ENCODE data around the gene USE1. TPM values are rescaled to one million over a fixed set of nuclear protein-coding genes. Genes with fewer than 3 reads are reported as not detected.
A peak's percentile ranks its signal among the peaks of the same experiment; 100 is the strongest.

USE1 gene
- total RNA-seq, 2 donors from 2014 or later = 27.2 to 32.8 TPM

- peak; percentile 82 to 87 for DNase-seq
- H3K4me1 Mint-ChIP-seq (ENCODE audit: low read depth) = peaks cover 14% of the 10 kb centered on the region
- no peak overlapping the region for H3K27ac Mint-ChIP-seq
- H3K36me3 Mint-ChIP-seq (ENCODE audit: insufficient read depth in 2 of 2) = no peaks in the 10 kb centered on the region
- no peaks in the 10 kb centered on the region for H3K9me3 Mint-ChIP-seq
- H3K27me3 Mint-ChIP-seq (ENCODE audit: low read depth) = no peaks in the 10 kb centered on the region
- H3K4me3 Mint-ChIP-seq = peak overlapping the region; percentile 84 to 87
- peak; percentile 90 to 95 for ATAC-seq (replicated peaks in 1 of 2)
These were observed 20.3 kb downstream of the USE1 start for GRCh38 chr19:17235300-17235970.

DNA sequence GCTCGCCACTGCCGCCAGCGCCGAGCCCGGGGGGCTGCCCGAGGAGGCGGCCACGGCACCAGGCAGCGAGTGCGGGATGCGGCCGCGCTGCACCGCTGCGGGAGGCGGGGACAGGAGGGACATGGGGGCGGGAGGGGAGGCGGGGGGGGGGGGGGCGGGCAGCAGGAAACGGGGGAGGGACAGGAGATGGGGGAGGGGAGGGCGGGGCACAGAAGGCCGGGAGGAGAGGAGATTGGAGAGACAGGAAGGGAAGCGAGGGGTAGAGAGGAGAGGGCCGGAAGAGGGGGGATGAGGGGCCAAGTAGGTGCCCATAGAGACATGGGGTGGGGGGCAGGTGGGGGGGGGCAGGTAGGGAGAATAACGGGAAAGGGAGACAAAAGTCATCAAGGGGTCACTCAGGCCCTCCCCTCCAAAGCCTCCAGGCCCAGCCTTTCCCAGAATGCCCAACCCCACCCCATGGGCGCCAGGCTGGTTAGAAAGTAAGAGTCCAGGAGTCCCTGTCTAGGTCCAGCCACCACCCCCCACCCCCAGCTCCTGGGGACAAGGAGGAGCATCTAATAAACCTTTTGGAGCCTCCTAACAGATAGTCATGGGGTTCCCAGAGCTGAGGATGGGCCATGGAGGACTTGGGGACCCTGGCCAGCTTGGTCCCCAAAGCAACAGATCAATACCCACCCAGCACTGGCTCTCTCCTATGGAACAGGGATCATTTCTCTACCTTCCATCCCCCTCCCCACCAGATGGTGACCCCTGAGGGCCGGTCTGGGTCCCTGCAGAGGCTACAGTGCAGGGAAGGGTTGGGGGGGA is 21.0 kb downstream of the USE1 start:
- DNase-seq (no peak), ATAC-seq (replicated peaks in 1 of 2) (peak in 1 of 2 donors; percentile 47)
- H3K36me3 Mint-ChIP-seq (ENCODE audit: insufficient read depth in 2 of 2) = no peaks in the 10 kb centered on the region
- H3K27me3 Mint-ChIP-seq (ENCODE audit: low read depth) = no peaks in the 10 kb centered on the region
- no peaks in the 10 kb centered on the region for H3K9me3 Mint-ChIP-seq
- H3K4me3 Mint-ChIP-seq = peak overlapping the region; percentile 84 to 87
- H3K27ac Mint-ChIP-seq = no peak overlapping the region
- peaks cover 14% of the 10 kb centered on the region for H3K4me1 Mint-ChIP-seq (ENCODE audit: low read depth)

- Mint-ChIP-seq H3K4me3 (peak overlapping the region in 1 of 2 donors; percentile 62), H3K36me3 (ENCODE audit: insufficient read depth in 2 of 2) (no peaks in the 10 kb centered on the region), H3K27ac (no peak overlapping the region), H3K4me1 (ENCODE audit: low read depth) (peaks cover 14% of the 10 kb centered on the region), H3K27me3 (ENCODE audit: low read depth) (no peaks in the 10 kb centered on the region), H3K9me3 (no peaks in the 10 kb centered on the region)
- ATAC-seq (replicated peaks in 1 of 2) (no peak), DNase-seq (no peak)
These were observed 21.8 kb downstream of the USE1 start for GRCh38 chr19:17236811-17237543.

GRCh38 chr19:17237747-17238706 is 22.9 kb downstream of the USE1 start:
- Mint-ChIP-seq H3K4me3 (no peak overlapping the region), H3K9me3 (no peaks in the 10 kb centered on the region), H3K27ac (no peak overlapping the region), H3K27me3 (ENCODE audit: low read depth) (no peaks in the 10 kb centered on the region), H3K4me1 (ENCODE audit: low read depth) (peaks cover 14% of the 10 kb centered on the region), H3K36me3 (ENCODE audit: insufficient read depth in 2 of 2) (no peaks in the 10 kb centered on the region)
- no peak for DNase-seq
- no peak for ATAC-seq (replicated peaks in 1 of 2)

GRCh38 chr19:17240062-17240752 is 25.1 kb downstream of the USE1 start:
- H3K36me3 Mint-ChIP-seq (ENCODE audit: insufficient read depth in 2 of 2) = no peaks in the 10 kb centered on the region
- DNase-seq (no peak), ATAC-seq (replicated peaks in 1 of 2) (no peak)
- H3K9me3 Mint-ChIP-seq = no peaks in the 10 kb centered on the region
- no peaks in the 10 kb centered on the region for H3K4me1 Mint-ChIP-seq (ENCODE audit: low read depth)
- H3K27me3 Mint-ChIP-seq (ENCODE audit: low read depth) = no peaks in the 10 kb centered on the region
- no peak overlapping the region for H3K27ac Mint-ChIP-seq
- no peak overlapping the region for H3K4me3 Mint-ChIP-seq

GRCh38 chr19:17240826-17241399 is 25.8 kb downstream of the USE1 start:
- Mint-ChIP-seq H3K9me3 (no peaks in the 10 kb centered on the region), H3K36me3 (ENCODE audit: insufficient read depth in 2 of 2) (no peaks in the 10 kb centered on the region), H3K4me1 (ENCODE audit: low read depth) (no peaks in the 10 kb centered on the region), H3K4me3 (no peak overlapping the region), H3K27me3 (ENCODE audit: low read depth) (no peaks in the 10 kb centered on the region), H3K27ac (no peak overlapping the region)
- ATAC-seq (replicated peaks in 1 of 2) = no peak
- DNase-seq = no peak

DNA sequence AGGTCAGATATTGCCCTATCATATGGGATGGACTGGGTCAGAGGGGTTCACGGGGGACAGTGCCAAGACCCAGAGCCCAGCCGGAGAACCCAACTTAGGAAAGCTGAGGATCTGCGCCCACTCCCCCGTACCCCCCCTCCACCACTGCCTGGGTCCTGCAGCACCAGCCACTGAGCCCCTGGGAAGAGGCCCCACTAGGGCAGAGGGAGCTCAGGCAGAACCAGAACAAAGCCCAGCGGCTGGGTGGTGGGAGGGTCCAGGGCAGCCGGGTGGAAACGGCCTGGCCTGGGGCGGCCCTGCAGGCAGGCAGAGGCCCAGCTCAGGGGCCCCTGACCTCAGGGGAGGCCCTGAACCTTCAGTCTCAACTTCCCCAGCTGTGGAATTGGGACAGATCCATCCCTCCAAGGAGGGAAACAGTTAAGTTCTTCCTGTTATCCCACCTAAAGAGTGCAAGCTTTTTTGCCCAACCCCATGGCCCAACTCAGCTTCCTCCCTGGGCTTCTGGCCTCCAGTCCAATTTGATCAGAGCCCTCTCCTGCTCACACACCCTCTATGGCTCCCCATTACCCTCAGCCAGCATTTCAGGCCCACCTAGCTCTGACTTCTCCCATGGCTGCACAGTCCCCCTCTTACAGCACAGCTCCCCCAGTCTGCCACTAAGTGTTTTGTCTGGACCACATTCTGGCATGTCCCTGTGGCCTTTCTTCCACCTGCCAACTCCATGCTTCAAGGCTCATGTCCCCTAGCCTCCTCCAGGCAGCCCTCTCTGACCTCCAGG is 27.5 kb downstream of the USE1 start:
- Mint-ChIP-seq H3K36me3 (ENCODE audit: insufficient read depth in 2 of 2) (no peaks in the 10 kb centered on the region), H3K9me3 (no peaks in the 10 kb centered on the region), H3K4me1 (ENCODE audit: low read depth) (peaks cover 10% of the 10 kb centered on the region), H3K4me3 (no peak overlapping the region), H3K27ac (no peak overlapping the region), H3K27me3 (ENCODE audit: low read depth) (peaks cover 9% of the 10 kb centered on the region)
- ATAC-seq (replicated peaks in 1 of 2) (no peak), DNase-seq (no peak)

- no peak overlapping the region for H3K27ac Mint-ChIP-seq
- H3K4me1 Mint-ChIP-seq (ENCODE audit: low read depth) = peaks cover 10% of the 10 kb centered on the region
- no peaks in the 10 kb centered on the region for H3K9me3 Mint-ChIP-seq
- H3K4me3 Mint-ChIP-seq = peak overlapping the region in 1 of 2 donors; percentile 20
- H3K27me3 Mint-ChIP-seq (ENCODE audit: low read depth) = peaks cover 9% of the 10 kb centered on the region
- DNase-seq (no peak), ATAC-seq (replicated peaks in 1 of 2) (no peak)
- no peaks in the 10 kb centered on the region for H3K36me3 Mint-ChIP-seq (ENCODE audit: insufficient read depth in 2 of 2)
These were observed 28.2 kb downstream of the USE1 start for GRCh38 chr19:17243211-17243829.

DNA sequence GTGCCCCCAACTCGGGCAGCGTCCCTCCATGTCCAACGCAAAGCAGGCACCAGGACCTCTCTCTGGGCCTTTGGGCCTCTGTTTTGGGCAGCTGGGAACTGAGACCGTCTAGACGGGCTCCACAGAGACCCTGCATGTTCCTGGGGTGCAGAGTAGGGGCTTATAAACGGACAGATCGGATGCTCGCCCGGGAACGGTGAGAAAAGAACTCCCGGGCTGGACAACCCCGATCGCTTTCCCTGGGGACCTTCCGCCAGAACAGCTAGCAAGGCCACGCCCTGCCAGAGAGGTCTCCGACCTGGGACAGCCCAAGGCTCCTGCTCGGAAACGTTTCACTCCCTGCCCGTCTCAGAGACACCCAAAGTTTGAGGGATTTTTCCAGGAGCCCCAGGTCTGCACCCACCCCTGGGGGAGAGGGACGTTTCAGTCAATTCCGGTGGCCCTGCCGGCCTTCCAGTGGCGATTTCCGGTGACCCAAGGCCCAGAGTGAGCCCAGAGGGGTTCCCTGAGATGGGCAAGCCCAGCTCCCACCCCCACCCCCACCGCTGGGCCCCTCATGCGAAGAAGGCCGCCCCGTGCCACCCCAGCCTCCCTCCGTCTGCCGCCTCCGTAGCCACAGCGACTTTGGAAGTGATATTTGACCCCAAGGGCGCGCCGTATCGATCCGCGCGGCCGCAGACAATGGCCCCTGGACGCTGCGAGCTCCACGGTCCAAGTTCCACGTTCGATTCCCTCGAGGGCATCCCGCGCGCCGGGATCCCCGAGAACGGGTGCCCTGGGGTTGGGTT is 28.9 kb downstream of the USE1 start:
- DNase-seq (no peak), ATAC-seq (replicated peaks in 1 of 2) (no peak)
- Mint-ChIP-seq H3K4me1 (ENCODE audit: low read depth) (peaks cover 10% of the 10 kb centered on the region), H3K9me3 (no peaks in the 10 kb centered on the region), H3K36me3 (ENCODE audit: insufficient read depth in 2 of 2) (no peaks in the 10 kb centered on the region), H3K4me3 (peak overlapping the region; percentile 55 to 73), H3K27me3 (ENCODE audit: low read depth) (peaks cover 9% of the 10 kb centered on the region), H3K27ac (no peak overlapping the region)

- ATAC-seq (replicated peaks in 1 of 2) (no peak), DNase-seq (peak in 1 of 2 donors; percentile 22)
- peak overlapping the region; percentile 55 to 73 for H3K4me3 Mint-ChIP-seq
- no peak overlapping the region for H3K27ac Mint-ChIP-seq
- no peaks in the 10 kb centered on the region for H3K36me3 Mint-ChIP-seq (ENCODE audit: insufficient read depth in 2 of 2)
- peaks cover 9% of the 10 kb centered on the region for H3K27me3 Mint-ChIP-seq (ENCODE audit: low read depth)
- no peaks in the 10 kb centered on the region for H3K9me3 Mint-ChIP-seq
- H3K4me1 Mint-ChIP-seq (ENCODE audit: low read depth) = peaks cover 10% of the 10 kb centered on the region
These were observed 29.7 kb downstream of the USE1 start for GRCh38 chr19:17244618-17245534.
